Stimulated activated CD4-positive, alpha-beta T cell treated with anti-CD3 and anti-CD28 coated beads, Interleukin-4, amount 100 ng/mL, for 48 hours (primary cell): ENCODE results near the gene MYH14.

ENCODE experiments used
- DNase-seq, 2 donors: peaks; one replicate each; pipeline ENCODE4 v3.0.0-alpha.2; 2020; ENCODE audit warnings: low read depth in 2 of 2

The MYH14 gene

DNA sequence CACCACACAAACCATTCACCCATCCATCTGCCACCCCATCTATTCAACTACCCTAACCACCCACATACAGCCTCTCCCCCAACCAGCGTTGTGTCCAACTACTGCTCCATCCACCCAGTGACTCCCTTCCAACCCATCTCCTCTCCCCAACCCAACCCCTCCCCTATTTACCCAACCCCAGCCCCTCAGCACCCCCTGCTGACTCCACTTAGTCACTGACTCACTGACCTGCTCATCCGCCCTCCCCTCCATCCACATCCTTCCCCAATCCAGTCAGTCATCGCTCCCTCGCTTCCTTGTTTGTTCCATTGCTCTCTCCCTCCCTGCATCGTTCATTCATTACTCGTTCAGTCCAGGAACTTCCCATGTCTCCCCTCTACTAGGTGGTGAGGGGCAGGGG lies 86.6 kb downstream of the MYH14 start:
- DNase-seq: no peak

GRCh38 chr19:50290775-50291174 lies 87.4 kb downstream of the MYH14 start:
- no peak for DNase-seq

DNA sequence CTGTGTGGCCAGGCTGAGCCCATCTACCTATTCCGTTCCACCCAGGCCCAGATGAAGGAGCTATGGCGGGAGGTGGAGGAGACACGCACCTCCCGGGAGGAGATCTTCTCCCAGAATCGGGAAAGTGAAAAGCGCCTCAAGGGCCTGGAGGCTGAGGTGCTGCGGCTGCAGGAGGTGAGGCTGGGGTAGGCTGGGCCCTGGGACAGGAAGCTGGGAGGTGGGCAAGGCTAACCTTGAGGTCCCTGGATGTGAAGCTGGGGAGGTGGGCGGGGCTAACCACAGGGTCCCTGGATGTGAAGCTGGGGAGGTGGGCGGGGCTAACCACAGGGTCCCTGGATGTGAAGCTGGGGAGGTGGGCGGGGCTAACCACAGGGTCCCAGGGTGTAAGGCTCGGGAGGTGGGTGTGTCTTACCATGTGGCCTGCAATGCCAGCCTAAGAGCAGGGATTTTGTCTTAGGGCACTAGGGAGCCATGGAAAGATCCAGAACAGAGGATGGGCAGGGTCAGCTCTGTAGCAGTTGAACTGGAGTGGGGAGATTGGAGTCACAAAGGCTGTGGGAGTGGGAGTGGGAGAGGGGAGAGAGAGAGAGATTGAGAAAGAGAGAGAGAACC lies 88.9 kb downstream of the MYH14 start:
- no peak for DNase-seq

- DNase-seq: no peak
Observed at GRCh38 chr19:50293263-50294004, 90.0 kb downstream of the MYH14 start.

DNA sequence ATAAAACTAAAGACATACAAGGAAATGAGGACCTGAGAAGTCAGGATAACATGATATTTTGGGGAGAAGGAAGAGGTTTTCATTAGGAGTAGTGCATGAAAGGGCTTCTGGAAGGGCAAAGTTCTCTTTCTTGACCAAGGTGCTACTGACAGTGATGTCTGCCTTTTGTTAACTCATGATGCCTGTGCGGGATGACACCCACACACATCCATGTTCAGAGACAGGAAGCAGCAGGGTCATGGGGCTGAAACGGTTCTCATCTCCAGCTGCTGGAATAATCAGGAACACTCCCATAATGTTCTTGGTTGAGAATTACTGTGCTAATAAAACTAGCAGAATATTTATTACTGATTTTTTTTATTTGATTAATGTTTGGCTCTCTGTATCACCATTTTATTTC lies 96.6 kb downstream of the MYH14 start:
- no peak for DNase-seq

DNA sequence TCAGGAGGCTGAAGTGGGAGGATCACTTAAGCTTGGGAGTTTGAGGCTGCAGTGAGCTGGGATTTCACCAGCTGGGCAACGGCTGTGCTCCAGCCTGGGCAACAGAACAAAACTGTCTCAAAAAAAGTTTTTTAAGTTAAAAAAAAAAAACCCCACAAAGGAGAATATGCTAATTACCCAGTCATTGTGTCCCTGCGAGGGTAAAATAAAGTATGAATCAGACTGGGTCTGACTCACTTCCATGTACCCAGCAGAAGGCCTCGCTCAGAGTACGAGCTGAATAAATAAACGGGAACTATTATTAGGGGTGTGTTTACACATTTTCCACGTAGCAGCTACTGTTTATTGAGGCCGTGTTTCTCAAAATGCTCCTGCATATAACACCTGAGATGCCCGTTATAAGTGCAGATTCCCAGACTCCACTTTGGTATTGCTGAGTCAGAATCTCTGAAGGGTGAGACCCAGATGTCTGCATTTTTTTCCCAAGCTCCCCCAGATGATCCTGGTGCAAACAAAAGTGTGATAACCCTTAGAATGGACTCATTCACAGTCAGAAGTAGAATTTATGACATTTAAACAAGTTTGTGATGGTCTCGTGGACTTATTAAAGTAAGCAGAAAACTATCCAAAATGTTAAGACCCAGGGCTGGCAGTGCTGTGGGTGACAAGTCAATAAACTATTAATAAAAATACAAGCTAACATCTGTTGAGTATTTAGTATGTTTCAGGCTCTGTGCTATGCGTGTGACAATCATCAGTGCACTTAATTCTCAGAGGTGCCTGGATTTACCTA lies 97.6 kb downstream of the MYH14 start:
- DNase-seq: peak in 1 of 2 donors; percentile 8

DNA sequence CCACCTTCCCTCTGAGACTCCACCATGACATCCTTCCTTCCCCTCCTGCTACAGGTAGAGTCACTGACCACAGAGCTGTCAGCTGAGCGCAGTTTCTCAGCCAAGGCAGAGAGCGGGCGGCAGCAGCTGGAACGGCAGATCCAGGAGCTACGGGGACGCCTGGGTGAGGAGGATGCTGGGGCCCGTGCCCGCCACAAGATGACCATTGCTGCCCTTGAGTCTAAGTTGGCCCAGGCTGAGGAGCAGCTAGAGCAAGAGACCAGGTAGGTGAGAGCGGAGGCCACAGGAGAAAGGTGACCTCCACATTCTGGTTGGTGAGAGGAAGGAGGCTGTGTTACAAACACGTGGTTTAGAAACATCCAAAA lies 98.2 kb downstream of the MYH14 start:
- DNase-seq: no peak

GRCh38 chr19:50303558-50303957 lies 100.1 kb downstream of the MYH14 start:
- DNase-seq: no peak

GRCh38 chr19:50308991-50309390 lies 105.6 kb downstream of the MYH14 start:
- DNase-seq: no peak

- no peak for DNase-seq
Observed at GRCh38 chr19:50309396-50310125, 106.1 kb downstream of the MYH14 start.

GRCh38 chr19:50310759-50311465 lies 107.5 kb downstream of the MYH14 start:
- DNase-seq: no peak

GRCh38 chr19:50311723-50312635 lies 108.6 kb downstream of the MYH14 start:
- no peak for DNase-seq

DNA sequence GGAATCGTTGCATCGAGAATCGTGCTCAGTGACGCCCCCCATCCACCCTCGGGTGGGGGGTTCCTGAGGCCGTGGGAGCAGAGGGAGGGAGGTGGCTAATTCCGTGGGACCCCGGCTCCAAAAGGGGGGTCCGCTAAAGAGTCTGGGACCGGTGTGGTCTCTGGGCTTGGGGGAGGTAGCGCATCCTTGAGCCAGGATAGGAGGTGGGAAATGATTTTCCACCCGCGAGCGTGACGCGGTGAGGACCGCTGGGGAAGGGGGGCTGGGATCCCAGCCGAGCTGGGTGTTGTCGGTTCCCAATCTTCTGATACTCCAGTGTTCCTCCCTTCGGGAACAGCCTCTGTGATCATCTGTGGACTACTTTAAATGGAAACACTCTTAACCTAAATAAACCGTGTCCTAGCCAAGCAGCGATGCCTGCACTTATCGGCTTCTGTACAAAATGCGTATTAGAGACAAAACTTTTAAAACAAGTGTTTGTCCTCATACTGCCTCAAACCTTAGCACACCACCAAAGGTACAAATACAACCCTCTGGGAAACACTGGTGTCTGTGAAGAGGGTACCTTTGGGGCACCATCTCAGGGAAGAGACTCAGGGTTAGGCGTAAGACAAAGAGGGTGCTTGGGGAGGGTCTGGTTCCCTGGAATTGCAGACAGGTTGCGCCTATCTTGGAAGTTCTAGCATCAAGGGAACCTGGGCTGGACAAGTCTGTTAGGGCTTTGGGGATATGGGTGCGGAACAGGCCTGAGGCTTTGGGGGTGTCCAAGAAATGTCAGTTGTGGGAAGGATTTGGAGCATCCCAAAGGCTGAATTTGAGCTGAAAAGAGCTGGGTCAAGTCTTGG lies 109.8 kb downstream of the MYH14 start:
- DNase-seq: no peak

DNA sequence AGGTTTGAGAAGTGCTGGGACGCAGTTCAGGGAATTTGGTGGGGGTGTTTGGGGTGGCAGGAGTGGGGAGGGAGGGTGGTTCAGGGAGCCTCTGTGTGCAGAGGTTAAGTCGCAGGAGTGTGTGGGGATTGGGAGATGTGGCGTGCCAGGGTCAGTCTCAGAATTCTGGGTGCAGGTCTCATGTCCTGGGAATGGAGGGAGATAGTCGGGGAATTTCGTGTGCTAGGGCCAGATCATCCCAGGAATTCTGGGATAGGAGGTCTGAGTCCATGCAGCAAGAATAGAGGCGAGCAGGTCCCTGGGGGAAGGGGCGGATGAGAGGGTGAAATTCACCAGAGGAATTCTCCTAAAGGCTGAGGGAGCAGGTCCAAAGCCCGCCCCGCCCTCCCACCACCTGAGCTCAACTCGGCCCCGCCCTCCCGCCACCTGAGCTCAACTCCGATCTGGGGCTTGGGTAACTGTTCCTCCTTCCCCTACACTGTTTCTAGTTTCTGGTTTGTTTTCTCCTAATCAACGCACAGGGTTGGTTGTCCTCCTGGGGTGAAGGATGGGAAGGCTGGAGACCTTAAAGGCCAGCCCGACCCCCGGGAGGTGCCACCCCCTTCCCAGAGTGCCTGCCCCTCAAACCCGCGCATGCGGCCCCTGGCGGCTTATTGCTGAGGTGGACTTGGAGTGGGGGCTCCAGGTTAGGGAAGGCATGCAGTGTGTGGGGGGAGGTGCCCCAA lies 110.6 kb downstream of the MYH14 start:
- no peak for DNase-seq

DNA sequence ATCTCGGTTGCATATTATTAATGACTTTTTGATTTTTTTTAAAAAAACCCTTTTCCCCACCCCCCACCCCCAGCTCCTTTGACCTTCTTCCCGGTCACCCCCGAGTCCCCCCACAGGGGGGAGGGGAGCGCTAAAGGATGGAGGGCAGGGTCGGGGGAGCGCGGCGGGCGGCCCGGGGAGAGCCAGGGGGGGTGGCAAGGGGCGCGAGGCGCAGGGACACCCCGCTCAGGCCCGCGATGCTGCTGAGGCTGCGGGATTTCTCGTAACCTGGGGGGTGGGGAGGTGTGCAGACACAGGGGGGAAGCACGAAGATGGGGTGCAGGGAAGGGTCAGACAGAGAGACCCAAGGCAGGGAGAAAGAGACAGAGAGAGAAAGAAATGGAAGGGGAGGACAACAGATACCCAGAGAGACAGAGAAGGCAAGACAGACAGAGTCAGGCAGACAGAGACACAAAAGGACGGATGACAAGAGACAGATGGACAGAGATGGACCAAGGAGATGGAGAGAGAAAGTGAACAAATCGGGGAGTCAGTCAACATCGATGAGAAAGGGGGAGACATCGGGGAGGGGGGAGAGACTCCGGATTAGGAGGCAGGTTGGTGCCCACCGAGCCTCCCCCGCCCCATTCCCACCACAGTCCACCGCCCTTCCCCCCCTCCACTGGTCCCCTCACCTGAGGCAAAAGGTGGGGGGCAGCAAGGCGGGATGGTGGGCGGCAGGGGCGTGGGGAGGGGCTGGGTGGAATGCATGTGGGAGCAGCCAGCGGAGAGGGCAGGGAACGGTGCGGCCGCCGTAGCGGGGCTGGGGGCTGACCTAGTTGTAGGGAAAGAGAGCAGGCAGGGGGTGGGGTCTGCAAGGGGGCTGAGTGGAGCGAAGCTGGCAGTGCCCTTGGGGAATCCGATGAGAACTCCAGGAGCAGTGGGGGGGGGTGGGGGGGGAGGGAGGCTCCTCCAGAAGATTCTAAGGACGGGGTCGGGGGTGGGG lies 111.6 kb downstream of the MYH14 start:
- no peak for DNase-seq

- DNase-seq: peak in 1 of 2 donors; percentile 41
Observed at GRCh38 chr19:50315773-50316448, 112.5 kb downstream of the MYH14 start.

DNA sequence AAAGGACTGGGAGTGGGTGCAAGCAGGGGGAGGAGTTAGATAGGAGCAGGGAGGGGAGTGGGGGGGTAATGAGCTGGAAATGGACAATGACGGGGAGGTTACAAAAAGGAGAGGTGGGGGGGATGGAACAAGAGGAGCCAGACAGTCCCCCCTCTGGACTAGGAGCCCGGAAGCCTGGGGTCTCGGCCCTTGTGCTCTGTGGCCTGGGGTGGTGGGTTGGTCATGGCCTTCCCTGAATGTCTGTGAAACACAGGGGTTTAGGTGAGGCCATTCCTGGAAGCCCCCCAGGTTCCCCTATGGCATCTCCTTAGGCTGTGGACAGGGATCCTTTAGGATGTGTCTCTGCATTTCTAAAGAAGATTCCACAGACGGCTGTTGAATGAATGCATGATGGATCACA lies 113.7 kb downstream of the MYH14 start:
- DNase-seq: no peak
